Renal cortex interstitium (tissue), 11 donors: ENCODE data around the gene C10orf62. TPM values are rescaled to one million over a fixed set of nuclear protein-coding genes. Genes with fewer than 3 reads are reported as not detected.
"Not testable (repeated sequence)": the region's sequence is repeated elsewhere in the genome, so short reads cannot be mapped to it uniquely, and the experiment has no call there.

Experiments used
- DNase-seq, 11 donors: peaks; one replicate each; pipeline ENCODE4 v3.0.0-alpha.2; 2013; ENCODE audit warnings: low read depth in 9 of 11, low spot score in 4 of 11; ENCODE audit errors: extremely low read depth in 1 of 11
- polyA plus RNA-seq, 3 donors: library from polyadenylated mRNA; unstranded; fragments of 120-200 nt; gene quantifications; one replicate each; pipeline ENCODE4 v1.2.1, GENCODE V29; 2013; ENCODE audit not compliant: insufficient read length in 3 of 3

C10orf62 gene
- polyA plus RNA-seq, 3 donors: 0.27 to 1.3 (median 0.84) TPM

GRCh38 chr10:97561386-97562077 lies 28.0 kb upstream of the C10orf62 start:
- not testable (repeated sequence) for DNase-seq

- DNase-seq: not testable (repeated sequence)
Measured at GRCh38 chr10:97562329-97562728, 27.2 kb upstream of the C10orf62 start.

GRCh38 chr10:97563337-97563736 lies 26.2 kb upstream of the C10orf62 start:
- no peak for DNase-seq

GRCh38 chr10:97564776-97565175 lies 24.7 kb upstream of the C10orf62 start:
- no peak for DNase-seq

- DNase-seq: no peak
Measured at GRCh38 chr10:97566336-97566996, 23.1 kb upstream of the C10orf62 start.

- DNase-seq: no peak
Measured at GRCh38 chr10:97567891-97568290, 21.6 kb upstream of the C10orf62 start.

- no peak for DNase-seq
Measured at GRCh38 chr10:97570146-97570788, 19.3 kb upstream of the C10orf62 start.

GRCh38 chr10:97570789-97571471 lies 18.6 kb upstream of the C10orf62 start:
- no peak for DNase-seq

GRCh38 chr10:97571622-97572021 lies 17.9 kb upstream of the C10orf62 start:
- no peak for DNase-seq

- DNase-seq: peak in 6 of 11 donors; percentile 54 to 69 (median 58)
Measured at GRCh38 chr10:97572214-97572989, 17.1 kb upstream of the C10orf62 start, which contains the start of gene ANKRD2. ANKRD2 (plus strand) TSS chr10:97572779; CDS start chr10:97572789, 10 bp downstream.

GRCh38 chr10:97573021-97573420 lies 16.5 kb upstream of the C10orf62 start:
- DNase-seq: no peak

GRCh38 chr10:97573672-97574071 lies 15.8 kb upstream of the C10orf62 start:
- no peak for DNase-seq

GRCh38 chr10:97574374-97575126 lies 15.0 kb upstream of the C10orf62 start:
- peak in 8 of 11 donors; percentile 31 to 86 (median 70) for DNase-seq

GRCh38 chr10:97575127-97575668 lies 14.3 kb upstream of the C10orf62 start:
- DNase-seq: no peak

- DNase-seq: not testable (repeated sequence)
Measured at GRCh38 chr10:97576487-97576886, 13.0 kb upstream of the C10orf62 start.

- DNase-seq: no peak
Measured at GRCh38 chr10:97577701-97578100, 11.8 kb upstream of the C10orf62 start.

- no peak for DNase-seq
Measured at GRCh38 chr10:97578171-97578844, 11.2 kb upstream of the C10orf62 start.
